PC-3 (cell line): ENCODE data around the gene PON1.

ENCODE experiments used
- EZH2 ChIP-seq: fragments of 300-600 bp; sonication (generic); IDR thresholded peaks from one replicate; pipeline ENCODE4 v1.6.1; 2017; ENCODE audit warnings: antibody characterized with exemption, mild to moderate bottlenecking, low read length; ENCODE audit not compliant: unreplicated experiment
- EZH2phosphoT487 ChIP-seq: fragments of 300-600 bp; sonication (generic); IDR thresholded peaks from 2 replicates; pipeline ENCODE4 v1.6.1; 2018; ENCODE audit warnings: mild to moderate bottlenecking, antibody characterized with exemption, low read length, borderline replicate concordance

DNA sequence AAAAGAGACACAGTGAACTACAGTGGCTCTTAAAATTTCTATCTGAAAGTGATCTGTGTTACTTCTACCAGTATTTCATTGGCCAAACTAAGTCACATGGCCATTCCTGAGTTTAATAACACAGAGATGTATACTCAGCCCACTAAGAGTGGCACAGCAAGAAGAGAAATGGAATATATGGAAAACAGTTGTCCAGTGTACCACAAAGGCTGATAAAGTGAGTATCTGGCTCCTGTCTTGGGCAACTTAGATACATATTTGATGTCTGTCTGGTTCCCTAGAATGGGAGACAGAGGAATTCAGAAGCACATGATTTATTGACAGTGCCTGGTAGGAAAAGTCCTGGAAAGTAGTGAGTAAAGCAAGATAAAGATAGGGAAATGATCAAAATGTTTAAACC, 10.1 kb upstream of the PON1 start:
- TF ChIP-seq EZH2phosphoT487 (no peak), EZH2 (no peak)
